BLaER1 treated with 17β-estradiol and CSF1 and Interleukin-3, amounts not matched to agents 10 nM and 100 nM (cell line): Measurements from ENCODE around the gene STEAP3.

Experiments used
- H3K27ac ChIP-seq, 11 experiments: shearing (Covaris generic); formaldehyde crosslinking; 2 replicates each; pipeline ENCODE4 v1.8.1; 2022
- H3K27me3 ChIP-seq, 11 experiments: shearing (Covaris generic); formaldehyde crosslinking; 2 replicates each; pipeline ENCODE4 v1.8.1; 2022
- H3K36me3 ChIP-seq, 11 experiments: shearing (Covaris generic); formaldehyde crosslinking; 2 replicates each; pipeline ENCODE4 v1.8.1; 2022
- H3K4me1 ChIP-seq, 10 experiments: shearing (Covaris generic); formaldehyde crosslinking; 2 replicates each; pipeline ENCODE4 v1.8.1; 2022
- H3K4me2 ChIP-seq, 11 experiments: shearing (Covaris generic); formaldehyde crosslinking; 2 replicates each; pipeline ENCODE4 v1.8.1; 2022
- H3K4me3 ChIP-seq, 10 experiments: shearing (Covaris generic); formaldehyde crosslinking; 2 replicates each; pipeline ENCODE4 v1.8.1; 2022
- H3K9ac ChIP-seq, 11 experiments: shearing (Covaris generic); formaldehyde crosslinking; 2 replicates each; pipeline ENCODE4 v1.8.1; 2022
- H3K9me3 ChIP-seq, 11 experiments: shearing (Covaris generic); formaldehyde crosslinking; replicated peaks in 1 of 11; 2 replicates each; pipeline ENCODE4 v1.8.1; 2022
- H4K20me1 ChIP-seq, 11 experiments: shearing (Covaris generic); formaldehyde crosslinking; 2 replicates each; pipeline ENCODE4 v1.8.1; 2022
- Cebpa-rat ChIP-seq, 11 experiments: shearing (Covaris generic); IDR thresholded peaks; 2 replicates each; pipeline ENCODE4 v1.8.1; 2022

STEAP3 gene

GRCh38 chr2:119286661-119287060 is 63.0 kb downstream of the STEAP3 start:
- Histone ChIP-seq H3K27ac (no peak overlapping the region), H3K4me2 (no peak overlapping the region), H3K27me3 (no peaks in the 10 kb centered on the region), H4K20me1 (no peaks in the 10 kb centered on the region), H3K36me3 (no peaks in the 10 kb centered on the region), H3K9me3 (no peaks in the 10 kb centered on the region), H3K4me3 (no peak overlapping the region), H3K4me1 (peaks cover 0 to 29% (median 26%) of the 10 kb centered on the region in 10 experiments; a peak in 15 of 20 replicates), H3K9ac (no peak overlapping the region)
- TF ChIP-seq Cebpa-rat (IDR thresholded peaks at IDR 0.05): no peak

- Histone ChIP-seq H3K4me3 (no peak overlapping the region), H3K4me2 (no peak overlapping the region), H3K9ac (no peak overlapping the region), H3K9me3 (peaks cover 0 to 4% (median 0%) of the 10 kb centered on the region in 11 experiments; a peak in 1 of 22 replicates), H3K27me3 (no peaks in the 10 kb centered on the region), H3K4me1 (peaks cover 0 to 16% (median 9%) of the 10 kb centered on the region in 10 experiments; a peak in 14 of 20 replicates), H3K36me3 (no peaks in the 10 kb centered on the region), H4K20me1 (no peaks in the 10 kb centered on the region), H3K27ac (no peak overlapping the region)
- no peak for TF ChIP-seq Cebpa-rat (IDR thresholded peaks at IDR 0.05)
These were observed 64.9 kb downstream of the STEAP3 start for GRCh38 chr2:119288576-119288975.

GRCh38 chr2:119289093-119289492 is 65.5 kb downstream of the STEAP3 start:
- H3K4me1 ChIP-seq: peaks cover 0 to 16% (median 4%) of the 10 kb centered on the region in 10 experiments; a peak in 14 of 20 replicates
- no peaks in the 10 kb centered on the region for H4K20me1 ChIP-seq
- no peaks in the 10 kb centered on the region for H3K36me3 ChIP-seq
- peaks cover 0 to 4% (median 0%) of the 10 kb centered on the region in 11 experiments; a peak in 1 of 22 replicates for H3K9me3 ChIP-seq
- no peaks in the 10 kb centered on the region for H3K27me3 ChIP-seq
- H3K9ac ChIP-seq: no peak overlapping the region
- no peak overlapping the region for H3K4me3 ChIP-seq
- no peak overlapping the region for H3K27ac ChIP-seq
- TF ChIP-seq Cebpa-rat (IDR thresholded peaks at IDR 0.05): no peak
- H3K4me2 ChIP-seq: no peak overlapping the region

GRCh38 chr2:119289642-119290041 is 66.0 kb downstream of the STEAP3 start:
- peaks cover 0 to 13% (median 0%) of the 10 kb centered on the region in 10 experiments; a peak in 6 of 20 replicates for H3K4me1 ChIP-seq
- no peak overlapping the region for H3K9ac ChIP-seq
- H3K9me3 ChIP-seq: peaks cover 0 to 4% (median 0%) of the 10 kb centered on the region in 11 experiments; a peak in 1 of 22 replicates
- TF ChIP-seq Cebpa-rat (IDR thresholded peaks at IDR 0.05): no peak
- no peaks in the 10 kb centered on the region for H3K27me3 ChIP-seq
- no peaks in the 10 kb centered on the region for H4K20me1 ChIP-seq
- H3K4me3 ChIP-seq: no peak overlapping the region
- H3K27ac ChIP-seq: no peak overlapping the region
- H3K36me3 ChIP-seq: no peaks in the 10 kb centered on the region
- no peak overlapping the region for H3K4me2 ChIP-seq

GRCh38 chr2:119290859-119291587 is 67.4 kb downstream of the STEAP3 start:
- Histone ChIP-seq H3K27ac (no peak overlapping the region), H3K27me3 (no peaks in the 10 kb centered on the region), H3K36me3 (no peaks in the 10 kb centered on the region), H3K9ac (no peak overlapping the region), H4K20me1 (no peaks in the 10 kb centered on the region), H3K4me2 (no peak overlapping the region), H3K4me1 (peaks cover 0 to 13% (median 0%) of the 10 kb centered on the region in 10 experiments; a peak in 6 of 20 replicates), H3K9me3 (peaks cover 0 to 4% (median 0%) of the 10 kb centered on the region in 11 experiments; a peak in 1 of 22 replicates), H3K4me3 (no peak overlapping the region)
- TF ChIP-seq Cebpa-rat (IDR thresholded peaks at IDR 0.05): no peak

- H3K27me3 ChIP-seq: no peaks in the 10 kb centered on the region
- H3K4me3 ChIP-seq: no peak overlapping the region
- H3K27ac ChIP-seq: no peak overlapping the region
- H3K36me3 ChIP-seq: no peaks in the 10 kb centered on the region
- peak overlapping the region in 1 of 11 experiments; percentile 25; a peak in 1 of 22 replicates for H3K9ac ChIP-seq
- peaks cover 0 to 18% (median 0%) of the 10 kb centered on the region in 10 experiments; a peak in 6 of 20 replicates for H3K4me1 ChIP-seq
- peaks cover 0 to 4% (median 0%) of the 10 kb centered on the region in 11 experiments; a peak in 1 of 22 replicates for H3K9me3 ChIP-seq
- TF ChIP-seq Cebpa-rat (IDR thresholded peaks at IDR 0.05): no peak
- H4K20me1 ChIP-seq: no peaks in the 10 kb centered on the region
- H3K4me2 ChIP-seq: no peak overlapping the region
These were observed 68.0 kb downstream of the STEAP3 start for GRCh38 chr2:119291588-119292167.

GRCh38 chr2:119292226-119292625 is 68.6 kb downstream of the STEAP3 start:
- Histone ChIP-seq H4K20me1 (no peaks in the 10 kb centered on the region), H3K9ac (peak overlapping the region in 1 of 11 experiments; percentile 25; a peak in 1 of 22 replicates), H3K27ac (no peak overlapping the region), H3K4me2 (no peak overlapping the region), H3K4me1 (peaks cover 0 to 22% (median 0%) of the 10 kb centered on the region in 10 experiments; a peak in 6 of 20 replicates), H3K36me3 (no peaks in the 10 kb centered on the region), H3K27me3 (no peaks in the 10 kb centered on the region), H3K9me3 (peaks cover 0 to 4% (median 0%) of the 10 kb centered on the region in 11 experiments; a peak in 1 of 22 replicates), H3K4me3 (no peak overlapping the region)
- no peak for TF ChIP-seq Cebpa-rat (IDR thresholded peaks at IDR 0.05)

- no peak overlapping the region for H3K4me3 ChIP-seq
- no peaks in the 10 kb centered on the region for H4K20me1 ChIP-seq
- H3K4me2 ChIP-seq: peak overlapping the region in 3 of 11 experiments; percentile 26 to 40 (median 37); a peak in 4 of 22 replicates
- peaks cover 0 to 22% (median 0%) of the 10 kb centered on the region in 10 experiments; a peak in 6 of 20 replicates for H3K4me1 ChIP-seq
- H3K9ac ChIP-seq: no peak overlapping the region
- no peak for TF ChIP-seq Cebpa-rat (IDR thresholded peaks at IDR 0.05)
- no peaks in the 10 kb centered on the region for H3K27me3 ChIP-seq
- no peaks in the 10 kb centered on the region for H3K36me3 ChIP-seq
- H3K27ac ChIP-seq: no peak overlapping the region
- H3K9me3 ChIP-seq: peaks cover 0 to 4% (median 0%) of the 10 kb centered on the region in 11 experiments; a peak in 1 of 22 replicates
These were observed 69.6 kb downstream of the STEAP3 start for GRCh38 chr2:119293254-119293653.

- H4K20me1 ChIP-seq: no peaks in the 10 kb centered on the region
- H3K27ac ChIP-seq: no peak overlapping the region
- peaks cover 0 to 4% (median 0%) of the 10 kb centered on the region in 11 experiments; a peak in 1 of 22 replicates for H3K9me3 ChIP-seq
- no peak for TF ChIP-seq Cebpa-rat (IDR thresholded peaks at IDR 0.05)
- no peak overlapping the region for H3K4me3 ChIP-seq
- no peaks in the 10 kb centered on the region for H3K27me3 ChIP-seq
- H3K36me3 ChIP-seq: no peaks in the 10 kb centered on the region
- peaks cover 0 to 22% (median 0%) of the 10 kb centered on the region in 10 experiments; a peak in 6 of 20 replicates for H3K4me1 ChIP-seq
- no peak overlapping the region for H3K9ac ChIP-seq
- H3K4me2 ChIP-seq: peak overlapping the region in 3 of 11 experiments; percentile 26 to 40 (median 37); a peak in 5 of 22 replicates
These were observed 70.3 kb downstream of the STEAP3 start for GRCh38 chr2:119293900-119294299.
